Naive thymus-derived CD4-positive, alpha-beta T cell (primary cell): Measurements from ENCODE around the gene TNFRSF9. TPM values are rescaled to one million over a fixed set of nuclear protein-coding genes. Genes with fewer than 3 reads are reported as not detected.

Experiments
- ATAC-seq: fragments of 150-1000 bp; cut with Tn5 transposase; 2 replicates; pipeline ENCODE4 v1.10.0; 2021; ENCODE audit warnings: mild to moderate bottlenecking, moderate library complexity
- CTCF ChIA-PET: fragments of 350-600 bp; sonication (Branson Sonifier 250); formaldehyde crosslinking; loops from one replicate; lab custom pipeline; 2021; ENCODE audit warnings: antibody characterized with exemption; lab: Charles Lee
- POLR2A ChIA-PET: fragments of 350-600 bp; sonication (Branson Sonifier 250); formaldehyde crosslinking; loops from one replicate; lab custom pipeline; 2021; ENCODE audit warnings: antibody characterized with exemption, inconsistent platforms; lab: Charles Lee
- DNase-seq, 9 donors: peaks; one replicate each; pipeline versions ENCODE4 v3.0.0 to v3.0.0-alpha.2; 2020 to 2022; ENCODE audit warnings: mixed read lengths in 1 of 9
- H3K27ac ChIP-seq: one replicate; pipeline ENCODE4 v1.7.0; 2013; ENCODE audit warnings: mild to moderate bottlenecking, low read depth, low read length, moderate library complexity
- H3K27me3 ChIP-seq, 2 donors: one replicate each; pipeline ENCODE4 v1.7.0; 2013; ENCODE audit warnings: low read length in 2 of 2, mild to moderate bottlenecking in 2 of 2, moderate library complexity in 2 of 2; ENCODE audit not compliant: control insufficient read depth in 2 of 2, insufficient read depth in 2 of 2
- H3K36me3 ChIP-seq, 3 experiments: 1 replicate in 2 of 3; 2 replicates in 1 of 3; pipeline ENCODE4 v1.7.0; 2013; ENCODE audit warnings: low read length in 3 of 3, mild to moderate bottlenecking in 3 of 3, moderate library complexity in 1 of 3; ENCODE audit not compliant: insufficient read depth in 3 of 3, control insufficient read depth in 2 of 3
- H3K4me1 ChIP-seq, 2 donors: one replicate each; pipeline ENCODE4 v1.7.0; 2013; ENCODE audit warnings: low read length in 2 of 2, mild to moderate bottlenecking in 2 of 2, moderate library complexity in 1 of 2; ENCODE audit not compliant: control insufficient read depth in 2 of 2, insufficient read depth in 2 of 2
- H3K4me3 ChIP-seq: 2 replicates; pipeline ENCODE4 v1.7.0; 2013; ENCODE audit warnings: mild to moderate bottlenecking, low read length
- H3K9me3 ChIP-seq, 3 experiments: 1 replicate in 2 of 3; 2 replicates in 1 of 3; pipeline ENCODE4 v1.7.0; 2013; ENCODE audit warnings: low read length in 3 of 3; ENCODE audit not compliant: control insufficient read depth in 2 of 3
- H3K27ac Mint-ChIP-seq, 9 donors: one replicate each; pipeline ENCODE4 v1.8.0; 2020 to 2022; ENCODE audit warnings: mixed read lengths in 9 of 9, mild to moderate bottlenecking in 8 of 9, moderate library complexity in 5 of 9, inconsistent platforms in 2 of 9
- H3K27me3 Mint-ChIP-seq, 5 donors: one replicate each; pipeline ENCODE4 v1.8.0; 2021 to 2022; ENCODE audit warnings: mixed read lengths in 5 of 5, mild to moderate bottlenecking in 1 of 5
- H3K36me3 Mint-ChIP-seq, 5 donors: one replicate each; pipeline ENCODE4 v1.8.0; 2020 to 2022; ENCODE audit warnings: mixed read lengths in 5 of 5, mild to moderate bottlenecking in 3 of 5, inconsistent platforms in 1 of 5
- H3K4me1 Mint-ChIP-seq, 7 donors: one replicate each; pipeline ENCODE4 v1.8.0; 2020 to 2022; ENCODE audit warnings: mixed read lengths in 7 of 7, mild to moderate bottlenecking in 3 of 7, inconsistent platforms in 1 of 7
- H3K4me3 Mint-ChIP-seq, 10 donors: one replicate each; pipeline ENCODE4 v1.8.0; 2020 to 2022; ENCODE audit warnings: mild to moderate bottlenecking in 10 of 10, mixed read lengths in 10 of 10, moderate library complexity in 6 of 10, inconsistent platforms in 2 of 10
- H3K9me3 Mint-ChIP-seq, 11 donors: one replicate each; pipeline ENCODE4 v1.8.0; 2020 to 2022; ENCODE audit warnings: mixed read lengths in 11 of 11, mild to moderate bottlenecking in 4 of 11, inconsistent platforms in 1 of 11, moderate library complexity in 1 of 11
- intact Hi-C, 2 donors: fragments of 100-400 bp; cut with micrococcal nuclease; formaldehyde crosslinking; loops; one replicate each; pipeline ENCODE4 v1.15.1; 2023
- polyA plus RNA-seq, 2 donors: library from polyadenylated mRNA; unstranded; fragments of 300-500 nt; fragmentation: Illumina TruSeq; gene quantifications; one replicate each; pipeline ENCODE4 v1.2.3, GENCODE V29; 2021
- total RNA-seq, 6 experiments: library from RNA in 5 of 6; stranded (reverse) in 5 of 6; gene quantifications; 1 replicate in 5 of 6; 2 replicates in 1 of 6; pipeline ENCODE4 v1.2.3 and lab custom pipeline; 2021 to 2026

The TNFRSF9 gene
- total and polyA plus RNA-seq, 7 experiments from 2014 or later, result 0.10 to 6.6 (median 0.25) TPM; not detected in 1

- no peak for DNase-seq
- Histone ChIP-seq H3K4me3 (no peak overlapping the region), H3K4me1 (no peaks in the 10 kb centered on the region), H3K9me3 (no peaks in the 10 kb centered on the region), H3K27ac (no peak overlapping the region), H3K36me3 (no peaks in the 10 kb centered on the region), H3K27me3 (no peaks in the 10 kb centered on the region)
- H3K27me3 Mint-ChIP-seq, result peaks cover 0 to 3% (median 0%) of the 10 kb centered on the region in 5 donors
- intact Hi-C loops, result no loop called here
- no peaks in the 10 kb centered on the region for H3K36me3 Mint-ChIP-seq
- no peaks in the 10 kb centered on the region for H3K9me3 Mint-ChIP-seq
- no peaks in the 10 kb centered on the region for H3K4me1 Mint-ChIP-seq
- H3K4me3 Mint-ChIP-seq, result no peak overlapping the region
- ChIA-PET POLR2A (no interaction called here), CTCF (no interaction called here)
- ATAC-seq, result no peak
- H3K27ac Mint-ChIP-seq, result no peak overlapping the region
Observed at GRCh38 chr1:7865978-7866377, 74.7 kb downstream of the TNFRSF9 start.

Other genes with a start within 250 kb of the TNFRSF9 start
- 10 to 100 TPM; 38.7 to 87.1 (median 60.9) TPM for gene VAMP3, start 169.5 kb downstream of the TNFRSF9 start, total RNA-seq
- gene VAMP3, start 169.5 kb downstream of the TNFRSF9 start, polyA plus RNA-seq, result 10 to 100 TPM; 33.8 to 36.6 TPM
- 10 to 100 TPM in 1 of 5 experiments, 1 to 10 TPM in 4; 2.2 to 10.4 (median 5.1) TPM for gene PER3, start 156.5 kb downstream of the TNFRSF9 start, total RNA-seq
- 1 to 10 TPM; 2.8 to 4.1 TPM for gene PER3, start 156.5 kb downstream of the TNFRSF9 start, polyA plus RNA-seq
- gene UTS2, start 87.8 kb downstream of the TNFRSF9 start, total RNA-seq, result under 1 TPM in 1 of 5 experiments, not detected in 4; 0.39 TPM
- not detected for gene UTS2, start 87.8 kb downstream of the TNFRSF9 start, polyA plus RNA-seq
- 100 to 1,000 TPM in 3 of 5 experiments, 10 to 100 TPM in 2; 97.1 to 255 (median 106) TPM for gene PARK7, start 20.9 kb upstream of the TNFRSF9 start, total RNA-seq
- 100 to 1,000 TPM; 325 to 364 TPM for gene PARK7, start 20.9 kb upstream of the TNFRSF9 start, polyA plus RNA-seq
- gene ERRFI1, start 85.5 kb upstream of the TNFRSF9 start, total RNA-seq, result 1 to 10 TPM in 2 of 5 experiments, under 1 TPM in 3; 0.36 to 1.7 (median 0.98) TPM
- under 1 TPM; 0.18 to 0.56 TPM for gene ERRFI1, start 85.5 kb upstream of the TNFRSF9 start, polyA plus RNA-seq